GM19025 (cell line): ENCODE measurements around the gene CYP4F3.
"Not testable (repeated sequence)": the region's sequence is repeated elsewhere in the genome, so short reads cannot be mapped to it uniquely, and the experiment has no call there.

Source experiments
- ATAC-seq: cut with Tn5 transposase; IDR thresholded peaks from one replicate; pipeline ENCODE4 v1.9.1; 2021; ENCODE audit warnings: mild to moderate bottlenecking, low read depth, moderate library complexity; ENCODE audit not compliant: unreplicated experiment

Gene CYP4F3, protein sequence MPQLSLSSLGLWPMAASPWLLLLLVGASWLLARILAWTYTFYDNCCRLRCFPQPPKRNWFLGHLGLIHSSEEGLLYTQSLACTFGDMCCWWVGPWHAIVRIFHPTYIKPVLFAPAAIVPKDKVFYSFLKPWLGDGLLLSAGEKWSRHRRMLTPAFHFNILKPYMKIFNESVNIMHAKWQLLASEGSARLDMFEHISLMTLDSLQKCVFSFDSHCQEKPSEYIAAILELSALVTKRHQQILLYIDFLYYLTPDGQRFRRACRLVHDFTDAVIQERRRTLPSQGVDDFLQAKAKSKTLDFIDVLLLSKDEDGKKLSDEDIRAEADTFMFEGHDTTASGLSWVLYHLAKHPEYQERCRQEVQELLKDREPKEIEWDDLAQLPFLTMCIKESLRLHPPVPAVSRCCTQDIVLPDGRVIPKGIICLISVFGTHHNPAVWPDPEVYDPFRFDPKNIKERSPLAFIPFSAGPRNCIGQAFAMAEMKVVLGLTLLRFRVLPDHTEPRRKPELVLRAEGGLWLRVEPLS

DNA sequence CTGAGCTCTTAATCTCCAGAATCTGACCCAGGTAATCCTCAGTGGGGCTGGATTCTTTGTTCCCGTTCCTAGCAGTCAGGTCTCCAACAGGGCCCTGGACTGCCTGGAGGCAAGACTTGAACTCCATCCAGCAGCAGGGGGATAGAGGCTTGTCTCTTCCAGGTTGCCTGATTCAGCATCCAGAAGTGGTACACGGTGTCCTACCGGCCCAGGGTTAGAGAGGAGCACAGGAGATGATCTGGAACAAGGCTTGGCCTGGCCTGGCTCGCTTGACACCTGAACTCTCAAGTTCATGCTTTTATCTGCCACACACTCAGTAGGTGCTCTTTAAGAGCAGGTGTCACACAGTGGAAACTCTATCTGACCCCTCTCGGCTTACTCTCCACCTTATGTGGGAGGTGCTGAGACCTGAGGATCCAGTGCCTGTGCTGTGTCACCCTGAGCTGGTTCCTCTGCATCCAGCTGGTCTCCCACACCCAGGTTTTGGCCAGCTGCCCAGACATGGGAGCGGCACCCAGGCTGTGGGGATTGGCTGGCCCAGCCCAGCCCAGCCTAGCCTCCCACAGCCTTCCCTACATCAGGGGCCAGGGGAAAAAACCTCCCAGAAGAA, at the start of gene CYP4F3:
CYP4F3 (plus strand) TSS at position 604 of the 610 bp plus-strand sequence. CDS start 519 bp downstream, outside the sequence.
- ATAC-seq = no peak

GRCh38 chr19:15591796-15592195, 48.9 kb upstream of the CYP4F3 start:
- no peak for ATAC-seq

DNA sequence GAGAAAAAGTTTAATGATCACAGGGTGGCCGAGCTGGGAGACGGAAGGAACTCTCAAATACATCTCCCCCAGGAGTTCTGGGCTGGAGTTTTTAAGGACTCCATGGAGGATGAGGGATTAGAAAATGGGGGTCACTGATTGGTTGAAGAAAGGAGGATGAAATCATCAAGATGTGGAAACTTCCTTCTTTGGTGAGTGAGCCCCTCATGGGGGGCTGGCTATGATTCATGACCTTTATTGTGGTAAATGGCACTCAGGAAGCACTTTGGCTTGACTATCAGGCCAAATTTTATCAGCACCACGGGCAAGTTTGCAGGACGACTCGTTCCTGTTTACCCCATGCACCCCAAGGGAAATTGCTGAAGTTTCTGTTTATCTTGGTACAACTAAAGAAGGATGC, 48.2 kb upstream of the CYP4F3 start:
- ATAC-seq = not testable (repeated sequence)

GRCh38 chr19:15593766-15594165, 46.9 kb upstream of the CYP4F3 start:
- ATAC-seq = not testable (repeated sequence)

- no peak for ATAC-seq
Measured at GRCh38 chr19:15595069-15595468, 45.6 kb upstream of the CYP4F3 start.

GRCh38 chr19:15607978-15608925, 32.4 kb upstream of the CYP4F3 start:
- ATAC-seq = not testable (repeated sequence)

GRCh38 chr19:15609261-15609660, 31.4 kb upstream of the CYP4F3 start:
- ATAC-seq = no peak

GRCh38 chr19:15612342-15612741, 28.4 kb upstream of the CYP4F3 start:
- ATAC-seq = no peak

GRCh38 chr19:15613338-15613737, 27.4 kb upstream of the CYP4F3 start:
- no peak for ATAC-seq

DNA sequence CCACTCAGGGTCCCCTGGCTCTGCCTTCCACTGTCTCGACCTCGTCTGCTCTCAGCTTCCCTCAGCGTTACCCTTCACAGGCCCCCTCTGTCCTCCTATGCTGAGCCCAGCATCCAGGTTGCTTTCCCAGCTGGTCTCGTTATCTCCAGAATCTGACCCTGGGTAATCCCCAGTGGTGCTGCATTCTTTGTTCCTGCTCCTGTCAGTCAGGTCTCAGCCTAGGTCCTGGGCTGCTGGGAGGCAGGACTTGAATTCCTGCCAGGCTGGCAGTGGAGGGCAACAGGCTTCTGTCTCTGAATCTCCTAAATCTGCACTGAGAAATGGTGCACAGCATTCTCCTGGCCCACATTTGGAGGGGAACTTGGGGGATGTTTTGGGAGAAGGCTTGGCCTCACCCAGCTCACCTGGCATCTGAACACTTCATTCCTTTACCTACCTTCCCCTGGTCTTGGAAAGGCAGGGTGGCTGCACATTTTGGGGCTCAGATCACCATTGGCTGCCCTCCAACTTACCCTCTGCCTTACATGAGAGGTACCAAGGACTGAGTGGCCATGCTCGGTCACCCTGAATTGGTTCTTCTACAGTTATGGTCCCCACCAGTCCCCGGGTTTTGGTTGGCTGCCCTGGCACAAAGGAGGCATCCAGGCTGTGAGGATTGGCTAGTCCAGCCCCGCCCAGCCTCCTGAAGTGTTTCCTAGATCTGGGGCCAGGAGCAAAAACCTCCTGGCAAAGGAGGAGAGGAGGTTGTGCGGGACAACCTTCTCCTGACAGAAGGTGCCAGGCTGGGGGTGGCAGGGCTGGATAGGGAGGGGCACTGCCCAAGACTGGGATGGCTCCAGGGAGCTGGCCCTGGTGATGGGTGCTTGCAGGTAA, 26.0 kb upstream of the CYP4F3 start, which contains the start of gene CYP4F8:
CYP4F8 (plus strand) TSS at position 712 of the 873 bp plus-strand sequence. CDS start 399 bp downstream, outside the sequence.
- ATAC-seq = no peak

- no peak for ATAC-seq
Measured at GRCh38 chr19:15615526-15615925, 25.2 kb upstream of the CYP4F3 start.

GRCh38 chr19:15616183-15616582, 24.5 kb upstream of the CYP4F3 start:
- ATAC-seq = no peak

DNA sequence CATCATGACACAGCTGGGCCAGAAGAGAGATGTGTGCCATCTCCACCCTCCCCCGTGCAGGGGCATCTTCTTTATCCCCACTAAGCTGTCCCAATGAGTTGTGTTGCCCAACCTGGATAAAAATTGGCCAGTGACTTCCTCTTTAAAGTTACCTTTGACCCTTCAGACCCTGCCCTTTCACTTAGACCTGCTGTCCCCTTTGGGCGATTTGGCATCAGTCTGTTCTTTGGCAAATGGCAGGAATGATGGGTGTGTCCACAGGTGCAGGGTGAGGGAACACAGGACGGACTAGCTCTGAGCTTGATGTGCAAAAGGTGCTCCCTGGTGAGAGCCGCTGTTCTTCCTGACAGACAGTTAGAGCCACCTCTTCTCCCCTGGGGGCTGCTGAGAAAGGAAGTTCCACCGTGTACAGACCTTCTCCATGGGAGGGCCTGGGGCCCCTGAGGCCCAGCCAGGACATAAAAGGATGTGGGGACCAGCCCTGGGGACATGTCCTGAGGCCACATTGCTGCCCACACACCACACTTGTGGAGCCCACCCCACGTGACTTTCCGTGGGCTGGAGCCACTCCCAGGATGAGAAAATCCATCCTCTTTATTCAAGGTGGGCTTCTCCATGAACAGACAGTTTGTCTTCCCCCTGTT, 23.9 kb upstream of the CYP4F3 start:
- no peak for ATAC-seq

GRCh38 chr19:15618321-15618720, 22.4 kb upstream of the CYP4F3 start:
- no peak for ATAC-seq

DNA sequence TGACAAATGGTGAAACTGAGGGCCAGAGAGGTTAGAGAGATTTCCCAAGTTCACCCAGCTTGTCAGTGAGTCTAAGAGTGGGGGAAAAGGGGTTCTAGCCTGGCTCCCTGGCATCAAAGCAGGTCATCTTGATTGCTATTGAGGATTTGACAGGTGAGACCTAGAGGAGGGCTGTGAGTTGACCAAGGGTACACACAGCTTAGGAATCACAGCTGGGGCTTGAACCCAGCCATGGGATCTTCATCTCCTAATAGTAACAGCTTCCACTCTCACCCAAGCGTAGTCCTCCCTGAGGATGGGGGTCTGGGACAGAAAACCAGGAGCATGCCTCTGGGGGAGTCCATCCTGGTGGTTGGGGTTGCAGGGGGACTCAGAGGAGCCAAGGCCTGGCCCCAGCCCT, 18.9 kb upstream of the CYP4F3 start:
- ATAC-seq = no peak

DNA sequence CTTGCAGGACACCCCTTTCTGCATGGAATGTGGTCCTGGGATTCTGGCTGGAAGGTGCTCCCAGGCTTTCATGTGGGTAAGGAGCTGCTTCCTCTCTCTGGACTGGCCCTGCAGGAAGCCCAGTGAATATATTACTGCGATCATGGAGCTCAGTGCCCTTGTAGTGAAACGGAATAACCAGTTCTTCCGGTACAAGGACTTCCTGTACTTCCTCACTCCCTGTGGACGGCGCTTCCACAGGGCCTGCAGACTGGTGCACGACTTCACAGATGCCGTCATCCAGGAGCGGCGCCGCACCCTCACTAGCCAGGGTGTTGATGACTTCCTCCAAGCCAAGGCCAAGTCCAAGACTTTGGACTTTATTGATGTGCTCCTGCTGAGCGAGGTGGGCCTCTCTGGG, 17.7 kb upstream of the CYP4F3 start:
- ATAC-seq = no peak

DNA sequence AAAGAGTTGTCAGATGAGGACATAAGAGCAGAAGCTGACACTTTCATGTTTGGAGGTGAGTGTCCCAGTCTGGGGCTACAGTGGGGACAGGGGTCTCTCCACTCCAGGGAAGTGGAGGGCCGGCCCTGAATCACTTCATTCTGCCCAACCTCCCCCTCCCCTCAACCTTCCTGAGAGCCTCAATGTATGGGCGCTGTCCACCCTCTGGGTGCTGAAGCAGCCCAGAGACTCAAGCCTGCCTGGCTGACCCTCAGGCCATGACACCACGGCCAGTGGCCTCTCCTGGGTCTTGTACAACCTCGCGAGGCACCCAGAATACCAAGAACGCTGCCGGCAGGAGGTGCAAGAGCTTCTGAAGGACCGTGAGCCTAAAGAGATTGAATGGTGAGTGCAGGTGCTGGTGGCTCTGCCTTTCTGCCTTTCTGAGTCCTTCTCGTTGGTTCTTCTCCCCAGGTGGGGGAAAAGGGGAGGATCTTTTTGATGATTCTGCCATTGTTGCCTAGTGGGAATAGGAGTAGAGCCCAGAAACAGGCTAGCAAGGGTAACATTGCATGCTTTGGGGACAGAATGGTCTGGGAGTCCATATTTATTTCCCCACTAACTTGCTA, 16.9 kb upstream of the CYP4F3 start:
- ATAC-seq = no peak

- no peak for ATAC-seq
Measured at GRCh38 chr19:15628236-15629002, 12.3 kb upstream of the CYP4F3 start.
